Heart left ventricle (tissue), 16 donors: ENCODE measurements around the gene FZR1. TPM values are rescaled to one million over a fixed set of nuclear protein-coding genes. Genes with fewer than 3 reads are reported as not detected.

ENCODE experiments used
- ATAC-seq, 4 donors: fragments of 200-7000 bp; cut with Tn5 transposase; one replicate each; pipeline ENCODE4 v1.9.1; 2020 to 2022; ENCODE audit warnings: moderate library complexity in 4 of 4, mild to moderate bottlenecking in 3 of 4, moderate number of reproducible peaks in 1 of 4
- DNase-seq, 5 donors: peaks; one replicate each; pipeline ENCODE4 v3.0.0-alpha.2; 2020
- H3K27ac ChIP-seq, 12 donors: fragments of 200-600 bp; sonication (generic) in 4 of 12; one replicate each; pipeline versions ENCODE4 v1.5.0 to v1.8.0; 2016 to 2022; ENCODE audit warnings: mild to moderate bottlenecking in 2 of 12
- H3K27me3 ChIP-seq, 9 donors: fragments of 200-600 bp; sonication (generic) in 2 of 9; one replicate each; pipeline versions ENCODE4 v1.5.1 to v1.8.0; 2016 to 2022; ENCODE audit warnings: mild to moderate bottlenecking in 3 of 9
- H3K36me3 ChIP-seq, 9 donors: fragments of 200-600 bp; sonication (generic) in 2 of 9; one replicate each; pipeline versions ENCODE4 v1.5.0 to v1.8.0; 2018 to 2022; ENCODE audit warnings: mild to moderate bottlenecking in 2 of 9
- H3K4me1 ChIP-seq, 12 donors: fragments of 200-600 bp; sonication (generic) in 4 of 12; one replicate each; pipeline versions ENCODE4 v1.5.0 to v1.8.0; 2016 to 2022; ENCODE audit warnings: mild to moderate bottlenecking in 3 of 12
- H3K4me3 ChIP-seq, 12 donors: fragments of 200-600 bp; sonication (generic) in 4 of 12; one replicate each; pipeline versions ENCODE4 v1.5.0 to v1.8.0; 2017 to 2022; ENCODE audit warnings: mild to moderate bottlenecking in 9 of 12, moderate library complexity in 4 of 12
- H3K9me3 ChIP-seq, 12 donors: fragments of 200-600 bp; sonication (generic) in 4 of 12; one replicate each; pipeline versions ENCODE4 v1.5.0 to v1.8.0; 2016 to 2022; ENCODE audit warnings: mild to moderate bottlenecking in 1 of 12
- CTCF ChIP-seq, 12 donors: fragments of 200-600 bp; sonication (generic) in 4 of 12; IDR thresholded peaks; one replicate each; pipeline versions ENCODE4 v1.5.0 to v1.8.0; 2018 to 2022; ENCODE audit warnings: antibody characterized with exemption in 12 of 12, mild to moderate bottlenecking in 5 of 12
- POLR2A ChIP-seq, 2 donors: fragments of 450-650 bp; IDR thresholded peaks; one replicate each; pipeline ENCODE4 v1.6.1; 2017; ENCODE audit warnings: antibody characterized with exemption in 2 of 2, mild to moderate bottlenecking in 2 of 2, moderate library complexity in 2 of 2
- WGBS, 4 donors: extraction: QIAGEN DNeasy Blood & Tissue Kit in 2 of 4; methylation state at CpG; one replicate each; pipeline versions ENCODE4 v1.1.5 to v1.1.7; 2013 to 2018; 5-methylcytosine and 5-hydroxymethylcytosine counted together
- intact Hi-C, 10 donors: fragments of 100-400 bp; cut with DNase I; formaldehyde crosslinking; loops; one replicate each; pipeline versions ENCODE4 v1.11.1 to v1.14.2; 2022
- polyA plus RNA-seq, 2 donors: library from polyadenylated mRNA; stranded (reverse); fragments of 200-250 nt; gene quantifications; one replicate each; pipeline ENCODE4 v1.2.3, GENCODE V29; 2013
- total RNA-seq, 9 donors: library from RNA; depleted of rRNA in 2 of 9; stranded (reverse); fragments of >200 nt in 2 of 9; fragmentation: NEBNext Ultra II Directional in 3 of 9; extraction: Animal tissue kit (Norgen Biotek cat#: 25700) in 3 of 9; gene quantifications; one replicate each; pipeline versions ENCODE4 v1.1.0 to v1.2.4, GENCODE V29; 2016 to 2023
- donor health status: ischemic (EF 13 %, LVEDD 7.1; RV severe dilation, severe dysfunction).
- donor health status: healthy with polysubstance abuse.
- donor health status: DM: no; HTN: yes; CAD: no.
- donor health status: DM: no; HTN: no; CAD: no.
- donor health status: ischemic (EF 25% LVEDD 6.9; RV normal size, moderate dysfunction).
- donor health status: ischemic (EF 25% LVEDD 5.7; RV mildly dilated, moderate dysfunction).
- donor health status: healthy.
- donor health status: DM: yes; HTN: yes; CAD: no.
- donor health status: ischemic (EF 35%, LVEDD 5.7; RV mildly dilated, moderate dysfunction).
- donor health status: nonischemic (EF 11% LVEDD 7.7; RV severe dilation, severe dysfunction).
- donor health status: DM: yes; HTN: yes; CAD: no.
- donor health status: PGD.
- donor health status: ischemic (EF 29% LVEDD 5.4; RV normal size, mild dysfunction).
- donor health status: nonischemic (EF 23%, LVEDD 6.1; RV moderate dilation, normal function).

The FZR1 gene
- total and polyA plus RNA-seq, 11 donors = 13.9 to 41.0 (median 23.5) TPM

- intact Hi-C loops = loop anchor here in 5 of 10 donors (2.0 to 10.0 kb wide), 4 partner anchors 16 to 158 kb away; partner anchors contain the start of gene HMG20B (in 2 of the 5)
- no peak for DNase-seq
- Histone ChIP-seq H3K27ac (peak overlapping the region; percentile 32 to 86 (median 72)), H3K36me3 (no peaks in the 10 kb centered on the region), H3K27me3 (no peaks in the 10 kb centered on the region), H3K9me3 (no peaks in the 10 kb centered on the region), H3K4me3 (peak overlapping the region; percentile 66 to 99 (median 91)), H3K4me1 (peaks cover 0 to 54% (median 28%) of the 10 kb centered on the region in 12 donors)
- peak in 3 of 12 donors; percentile 7 to 18 (median 11) for TF ChIP-seq CTCF (IDR thresholded peaks at IDR 0.05)
- TF ChIP-seq POLR2A (IDR thresholded peaks at IDR 0.05) = no peak
- ATAC-seq = peak in 1 of 4 donors; percentile 4
- 0 to 3% (median 1%) methylated on average over 12 to 60 of the region's 60 CpGs for WGBS, 4 donors
Observed at GRCh38 chr19:3556978-3557460, 50.9 kb downstream of the FZR1 start.

GRCh38 chr19:3557461-3558248 lies 51.5 kb downstream of the FZR1 start, which contains the start of gene MFSD12:
Gene MFSD12 (minus strand): TSS chr19:3557586. CDS start chr19:3557403, 183 bp downstream.
- TF ChIP-seq CTCF (IDR thresholded peaks at IDR 0.05) = no peak
- peak in 1 of 2 donors; percentile 92 for TF ChIP-seq POLR2A (IDR thresholded peaks at IDR 0.05)
- Histone ChIP-seq H3K4me1 (peaks cover 0 to 51% (median 28%) of the 10 kb centered on the region in 12 donors), H3K27ac (peak within 1 kb of the TSS; percentile 32 to 86 (median 74)), H3K4me3 (peak within 1 kb of the TSS; percentile 66 to 99 (median 91)), H3K9me3 (no peaks in the 10 kb centered on the region), H3K36me3 (no peaks in the 10 kb centered on the region), H3K27me3 (no peaks in the 10 kb centered on the region)
- ATAC-seq (peak; percentile 97 to 98 (median 98)), DNase-seq (peak; percentile 96 to 98 (median 96))
- intact Hi-C loops = loop anchor here in 5 of 10 donors (2.0 to 10.0 kb wide), 4 partner anchors 15 to 157 kb away; partner anchors contain the start of gene HMG20B (in 2 of the 5)
- WGBS, 4 donors = 0 to 2% (median 1%) methylated on average over 26 to 81 of the region's 81 CpGs

- no peaks in the 10 kb centered on the region for H3K27me3 ChIP-seq
- intact Hi-C loops = no loop called here
- H3K4me3 ChIP-seq = no peak overlapping the region
- H3K36me3 ChIP-seq = no peaks in the 10 kb centered on the region
- ATAC-seq (peak in 1 of 4 donors; percentile 24), DNase-seq (no peak)
- no peaks in the 10 kb centered on the region for H3K9me3 ChIP-seq
- no peak for TF ChIP-seq POLR2A (IDR thresholded peaks at IDR 0.05)
- TF ChIP-seq CTCF (IDR thresholded peaks at IDR 0.05) = no peak
- peaks cover 0 to 6% (median 0%) of the 10 kb centered on the region in 12 donors for H3K4me1 ChIP-seq
- H3K27ac ChIP-seq = no peak overlapping the region
- WGBS, 4 donors = 64 to 79% (median 70%) methylated on average over 14 to 17 of the region's 17 CpGs
Observed at GRCh38 chr19:3563709-3564524, 57.8 kb downstream of the FZR1 start.
